Measurements from ENCODE around the gene GNAT3.

The GNAT3 gene

DNA sequence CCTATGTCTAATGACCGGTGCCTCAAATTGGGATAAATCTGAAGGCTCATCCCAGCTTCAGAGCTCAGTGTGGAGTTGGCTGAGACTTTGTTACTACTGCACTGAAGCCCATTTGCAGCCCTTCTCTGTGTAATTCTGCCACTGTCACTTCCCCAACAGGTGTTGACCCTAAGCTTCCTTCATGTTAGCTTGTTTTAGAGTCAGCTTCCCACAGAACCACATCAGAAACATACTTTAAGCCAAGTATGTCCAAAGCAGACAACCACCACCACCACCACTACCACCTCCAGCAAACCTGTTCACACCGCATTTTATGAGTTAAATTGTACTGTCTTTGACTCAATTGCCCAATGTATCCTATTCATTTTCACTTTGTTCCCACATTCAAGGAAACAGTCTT is 25.2 kb upstream of the GNAT3 start:
- Histone ChIP-seq H3K27ac (no peak overlapping the region), H3K4me3 (no peak overlapping the region)

DNA sequence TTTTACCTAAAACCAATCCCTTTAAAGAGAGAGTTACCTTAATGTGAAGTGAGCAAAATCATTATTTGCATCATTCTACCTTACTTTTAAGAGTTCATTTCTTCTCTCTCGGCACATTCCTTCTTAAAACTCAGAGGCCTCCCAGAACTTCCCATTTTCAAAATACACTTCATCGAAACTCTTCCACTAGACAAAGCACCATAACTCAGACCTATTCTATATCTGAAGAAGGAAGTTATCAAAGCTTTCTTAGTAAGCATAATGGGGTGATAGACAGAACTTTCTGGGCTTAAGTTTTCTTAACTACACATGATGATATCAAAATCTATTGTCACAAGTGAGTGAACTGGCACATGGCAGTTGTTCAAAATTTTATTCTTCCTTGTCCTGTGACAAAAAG is 24.6 kb upstream of the GNAT3 start:
- no peak for DNase-seq (ENCODE audit: low spot score)
- Histone ChIP-seq H3K4me3 (no peak overlapping the region), H3K27ac (no peak overlapping the region)
- TF ChIP-seq, protein P1, sequence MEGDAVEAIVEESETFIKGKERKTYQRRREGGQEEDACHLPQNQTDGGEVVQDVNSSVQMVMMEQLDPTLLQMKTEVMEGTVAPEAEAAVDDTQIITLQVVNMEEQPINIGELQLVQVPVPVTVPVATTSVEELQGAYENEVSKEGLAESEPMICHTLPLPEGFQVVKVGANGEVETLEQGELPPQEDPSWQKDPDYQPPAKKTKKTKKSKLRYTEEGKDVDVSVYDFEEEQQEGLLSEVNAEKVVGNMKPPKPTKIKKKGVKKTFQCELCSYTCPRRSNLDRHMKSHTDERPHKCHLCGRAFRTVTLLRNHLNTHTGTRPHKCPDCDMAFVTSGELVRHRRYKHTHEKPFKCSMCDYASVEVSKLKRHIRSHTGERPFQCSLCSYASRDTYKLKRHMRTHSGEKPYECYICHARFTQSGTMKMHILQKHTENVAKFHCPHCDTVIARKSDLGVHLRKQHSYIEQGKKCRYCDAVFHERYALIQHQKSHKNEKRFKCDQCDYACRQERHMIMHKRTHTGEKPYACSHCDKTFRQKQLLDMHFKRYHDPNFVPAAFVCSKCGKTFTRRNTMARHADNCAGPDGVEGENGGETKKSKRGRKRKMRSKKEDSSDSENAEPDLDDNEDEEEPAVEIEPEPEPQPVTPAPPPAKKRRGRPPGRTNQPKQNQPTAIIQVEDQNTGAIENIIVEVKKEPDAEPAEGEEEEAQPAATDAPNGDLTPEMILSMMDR (IDR thresholded peaks at IDR 0.05), result no peak

More for the DNA sequence above, 25.2 kb upstream of the GNAT3 start:
- TF ChIP-seq, protein P1 (IDR thresholded peaks at IDR 0.05), result no peak
- DNase-seq (ENCODE audit: low spot score), result no peak

DNA sequence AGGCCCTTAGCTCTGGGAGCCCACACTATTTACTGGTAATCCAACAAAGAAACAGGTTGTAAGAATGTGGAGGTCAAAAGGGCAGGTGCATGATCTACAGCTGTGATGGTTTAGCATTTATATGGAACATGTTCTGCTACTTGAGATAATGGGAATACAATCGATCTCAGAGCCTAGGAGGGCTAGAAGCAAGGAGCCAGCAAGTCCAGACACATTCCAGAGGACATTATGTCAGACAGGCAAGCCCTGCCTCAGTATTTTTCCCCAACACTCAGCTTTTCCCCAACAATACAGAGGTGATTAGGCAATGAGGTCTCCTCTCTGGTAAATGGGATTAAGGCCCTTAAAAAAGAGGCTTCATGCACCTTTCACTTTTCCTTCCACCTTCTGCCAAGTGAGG is 21.4 kb upstream of the GNAT3 start:
- Histone ChIP-seq H3K4me3 (no peak overlapping the region), H3K27ac (no peak overlapping the region)
- DNase-seq (ENCODE audit: low spot score), result no peak
- TF ChIP-seq, protein P1 (IDR thresholded peaks at IDR 0.05), result no peak

DNA sequence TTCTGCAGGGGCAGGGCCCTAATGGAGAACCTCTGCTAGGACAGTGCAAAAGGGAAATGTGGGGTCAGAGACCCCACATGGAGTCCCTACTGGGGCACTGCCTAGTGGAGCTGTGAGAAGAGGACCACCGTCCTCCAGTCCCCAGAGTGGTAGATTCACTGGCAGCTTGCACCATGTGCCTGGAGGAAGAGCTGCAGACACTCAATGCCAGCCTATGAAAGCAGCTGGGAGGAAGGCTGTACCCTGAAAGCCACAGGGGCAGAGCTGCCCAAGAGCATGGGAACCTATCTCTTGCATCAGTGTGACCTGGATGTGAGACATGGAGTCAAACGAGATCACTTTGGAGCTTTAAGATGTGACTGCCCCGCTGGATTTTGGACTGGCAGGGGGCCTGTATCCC is 20.3 kb upstream of the GNAT3 start:
- no peak for DNase-seq (ENCODE audit: low spot score)
- no peak overlapping the region for H3K4me3 ChIP-seq
- TF ChIP-seq, protein P1 (IDR thresholded peaks at IDR 0.05), result no peak
- no peak overlapping the region for H3K27ac ChIP-seq

DNA sequence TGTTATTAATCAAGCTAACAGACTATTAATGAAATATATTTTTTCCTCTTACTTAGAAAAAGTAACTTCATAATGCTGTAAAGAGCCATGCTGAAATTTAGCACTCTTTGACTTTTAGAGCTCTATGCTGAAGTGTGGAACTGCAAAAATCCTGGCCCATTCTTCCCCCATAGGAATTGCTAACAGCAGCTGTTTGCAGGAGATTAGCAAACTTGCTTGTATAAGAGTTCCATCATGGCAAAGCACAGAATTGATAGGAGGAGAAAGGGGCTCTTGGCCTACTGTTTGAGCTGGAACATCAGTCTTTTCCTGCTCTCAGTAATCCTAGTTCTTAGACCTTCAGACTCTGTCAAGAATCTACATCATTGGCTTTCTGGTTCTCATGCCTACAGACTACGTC is 18.3 kb upstream of the GNAT3 start:
- no peak for DNase-seq (ENCODE audit: low spot score)
- H3K27ac ChIP-seq, result no peak overlapping the region
- TF ChIP-seq, protein P1 (IDR thresholded peaks at IDR 0.05), result no peak
- no peak overlapping the region for H3K4me3 ChIP-seq

DNA sequence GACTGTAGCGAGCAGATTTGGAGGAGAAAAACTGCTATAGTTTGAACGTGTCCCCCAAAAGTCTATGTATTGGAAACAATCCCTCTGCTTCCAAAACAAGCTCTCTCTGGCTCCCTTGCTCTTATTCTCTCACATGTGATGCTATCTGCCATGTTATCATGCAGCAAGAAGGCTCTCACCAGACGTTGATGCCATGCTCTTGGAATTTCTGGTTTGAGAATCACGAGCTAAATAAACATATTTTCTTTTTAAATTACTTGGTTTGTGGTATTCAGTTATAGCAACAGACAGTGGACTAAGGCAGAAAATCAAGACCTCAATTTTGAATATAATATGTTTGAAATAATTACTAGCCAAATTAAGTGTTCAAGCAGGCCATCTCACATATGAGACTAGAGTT is 17.5 kb upstream of the GNAT3 start:
- H3K4me3 ChIP-seq, result no peak overlapping the region
- no peak overlapping the region for H3K27ac ChIP-seq
- no peak for DNase-seq (ENCODE audit: low spot score)

DNA sequence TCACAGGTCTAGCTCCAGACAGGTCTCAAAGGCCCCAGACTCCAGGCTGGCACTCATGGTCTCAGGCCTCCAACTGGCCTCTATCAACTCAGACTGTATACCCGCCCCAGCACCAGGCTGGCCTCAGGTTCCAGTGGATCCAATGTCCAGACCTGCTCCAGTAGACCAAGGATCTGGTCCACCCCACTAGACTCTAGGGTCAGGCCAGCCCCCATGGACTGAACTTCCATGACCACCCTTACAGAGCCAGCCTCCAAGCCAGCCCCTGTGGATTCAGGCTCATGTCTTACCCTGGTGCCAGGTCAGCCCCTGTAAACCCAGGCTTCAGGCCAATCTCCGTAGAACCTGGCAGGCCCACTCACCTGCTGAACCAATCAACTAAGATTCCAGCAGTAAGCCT is 16.8 kb upstream of the GNAT3 start:
- Histone ChIP-seq H3K4me3 (no peak overlapping the region), H3K27ac (no peak overlapping the region)
- no peak for DNase-seq (ENCODE audit: low spot score)
- TF ChIP-seq, protein P1 (IDR thresholded peaks at IDR 0.05), result no peak

More for the DNA sequence above, 17.5 kb upstream of the GNAT3 start:
- TF ChIP-seq, protein P1 (IDR thresholded peaks at IDR 0.05), result no peak
